PC-9 (cell line): ENCODE results near the gene ABCB1. TPM values are rescaled to one million over a fixed set of nuclear protein-coding genes. Genes with fewer than 3 reads are reported as not detected.

Experiments used
- BruUV-seq: library from RNA; stranded (reverse); fragments of 400-500 nt; replicated peaks from 2 replicates; lab custom pipeline; 2021; lab: Mats Ljungman, UMichigan
- CTCF ChIA-PET: fragments of 300-600 bp; sonication (Branson Sonifier 250); formaldehyde crosslinking; loops from one replicate; lab custom pipeline; 2022; ENCODE audit warnings: antibody characterized with exemption; lab: Charles Lee
- POLR2A ChIA-PET: fragments of 300-600 bp; sonication (Branson Sonifier 250); formaldehyde crosslinking; loops from one replicate; lab custom pipeline; 2022; ENCODE audit warnings: antibody characterized with exemption; ENCODE audit not compliant: unreplicated experiment; lab: Charles Lee
- DNase-seq, 2 experiments: peaks; one replicate each; pipeline versions ENCODE4 v3.0.0 to v3.0.0-alpha.2; 2015 to 2022; ENCODE audit warnings: mixed read lengths in 1 of 2
- H2AFZ ChIP-seq: fragments of 200-600 bp; sonication (generic); 2 replicates; pipeline ENCODE4 v1.8.1; 2017; ENCODE audit warnings: antibody characterized with exemption
- H3F3A ChIP-seq: fragments of 200-600 bp; sonication (generic); 2 replicates; pipeline ENCODE4 v1.8.1; 2017; ENCODE audit warnings: antibody characterized with exemption, mild to moderate bottlenecking, low read depth; ENCODE audit not compliant: insufficient read depth
- H3K27ac ChIP-seq: fragments of 200-600 bp; sonication (generic); 2 replicates; pipeline ENCODE4 v1.6.1; 2016; ENCODE audit warnings: mixed run types
- H3K27me3 ChIP-seq: fragments of 200-600 bp; sonication (generic); 2 replicates; pipeline ENCODE4 v1.6.1; 2016; ENCODE audit warnings: low read depth, mixed run types; ENCODE audit not compliant: insufficient read depth
- H3K36me3 ChIP-seq: fragments of 200-600 bp; sonication (generic); 2 replicates; pipeline ENCODE4 v1.6.1; 2016; ENCODE audit warnings: low read depth, mixed run types
- H3K4me1 ChIP-seq: fragments of 200-600 bp; sonication (generic); replicated peaks from 2 replicates; pipeline ENCODE4 v1.6.1; 2016; ENCODE audit warnings: mixed run types; ENCODE audit not compliant: insufficient read depth
- H3K4me2 ChIP-seq: fragments of 200-600 bp; sonication (generic); 2 replicates; pipeline ENCODE4 v1.6.1; 2017; ENCODE audit warnings: mixed run types
- H3K4me3 ChIP-seq: fragments of 200-600 bp; sonication (generic); 2 replicates; pipeline ENCODE4 v1.6.1; 2016; ENCODE audit warnings: mixed run types
- H3K79me2 ChIP-seq: fragments of 200-600 bp; sonication (generic); 2 replicates; pipeline ENCODE4 v1.6.1; 2017; ENCODE audit warnings: low read depth, mixed run types
- H3K9me2 ChIP-seq: fragments of 200-600 bp; sonication (generic); 2 replicates; pipeline ENCODE4 v1.8.1; 2017; ENCODE audit warnings: mild to moderate bottlenecking; ENCODE audit not compliant: insufficient read depth
- H3K9me3 ChIP-seq: fragments of 200-600 bp; sonication (generic); 2 replicates; pipeline ENCODE4 v1.8.1; 2016; ENCODE audit warnings: low read depth; ENCODE audit not compliant: insufficient read depth
- H4K20me1 ChIP-seq: fragments of 200-600 bp; sonication (generic); 2 replicates; pipeline ENCODE4 v1.8.1; 2017; ENCODE audit not compliant: insufficient read depth
- EZH2 ChIP-seq: fragments of 200-600 bp; sonication (generic); IDR thresholded peaks from 2 replicates; pipeline ENCODE4 v1.8.0; 2017; ENCODE audit warnings: antibody characterized with exemption, low read depth
- intact Hi-C: fragments of 100-400 bp; cut with micrococcal nuclease; formaldehyde crosslinking; loops from one replicate; pipeline ENCODE4 v1.10.0; 2022; ENCODE audit not compliant: unreplicated experiment
- total RNA-seq: library from RNA; stranded (reverse); gene quantifications from 2 replicates; pipeline ENCODE4 v1.2.3, GENCODE V29; 2021
- TF ChIP-seq, protein P1 (sequence below): fragments of 200-600 bp; sonication (generic); conservative IDR thresholded peaks from 2 replicates; pipeline ENCODE4 v1.6.1; 2017; ENCODE audit warnings: mixed run types, antibody characterized with exemption, mild to moderate bottlenecking, moderate library complexity

ABCB1 gene
- total RNA-seq, 1 experiment from 2014 or later: not detected

DNA sequence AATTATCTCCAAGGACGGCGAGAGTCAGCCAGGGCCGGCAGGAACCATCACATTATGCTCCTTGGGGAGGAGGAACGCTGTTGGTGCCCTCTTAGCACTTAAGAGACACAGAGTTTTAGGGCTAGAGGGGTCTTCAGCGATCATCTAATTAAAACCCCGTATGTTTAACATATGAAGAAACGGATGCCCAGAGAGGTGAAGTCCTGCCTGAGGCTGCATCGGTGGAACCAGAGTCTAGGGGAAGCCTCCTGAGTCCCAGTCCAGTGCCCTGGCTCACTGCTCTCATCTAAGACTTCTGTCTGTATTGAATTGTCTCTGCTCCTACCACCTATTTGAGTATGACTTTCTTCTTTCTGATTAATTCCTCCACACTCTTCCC, 124.5 kb downstream of the ABCB1 start:
- Histone ChIP-seq H3K4me3 (no peak overlapping the region), H3K27ac (no peak overlapping the region), H4K20me1 (no peaks in the 10 kb centered on the region), H3K79me2 (no peaks in the 10 kb centered on the region), H2AFZ (0 out of 2 replicates have a peak overlapping the region, but pooled peaks have one; percentile 25), H3K36me3 (no peaks in the 10 kb centered on the region), H3F3A (no peaks in the 10 kb centered on the region), H3K9me3 (no peaks in the 10 kb centered on the region), H3K27me3 (no peaks in the 10 kb centered on the region), H3K4me2 (no peak overlapping the region), H3K4me1 (no peaks in the 10 kb centered on the region), H3K9me2 (no peaks in the 10 kb centered on the region)
- ChIA-PET CTCF (no interaction called here), POLR2A (no interaction called here)
- no TSS peak for BruUV-seq
- intact Hi-C loops: no loop called here
- DNase-seq: no peak
- no peak for TF ChIP-seq EZH2
- TF ChIP-seq, protein P1, sequence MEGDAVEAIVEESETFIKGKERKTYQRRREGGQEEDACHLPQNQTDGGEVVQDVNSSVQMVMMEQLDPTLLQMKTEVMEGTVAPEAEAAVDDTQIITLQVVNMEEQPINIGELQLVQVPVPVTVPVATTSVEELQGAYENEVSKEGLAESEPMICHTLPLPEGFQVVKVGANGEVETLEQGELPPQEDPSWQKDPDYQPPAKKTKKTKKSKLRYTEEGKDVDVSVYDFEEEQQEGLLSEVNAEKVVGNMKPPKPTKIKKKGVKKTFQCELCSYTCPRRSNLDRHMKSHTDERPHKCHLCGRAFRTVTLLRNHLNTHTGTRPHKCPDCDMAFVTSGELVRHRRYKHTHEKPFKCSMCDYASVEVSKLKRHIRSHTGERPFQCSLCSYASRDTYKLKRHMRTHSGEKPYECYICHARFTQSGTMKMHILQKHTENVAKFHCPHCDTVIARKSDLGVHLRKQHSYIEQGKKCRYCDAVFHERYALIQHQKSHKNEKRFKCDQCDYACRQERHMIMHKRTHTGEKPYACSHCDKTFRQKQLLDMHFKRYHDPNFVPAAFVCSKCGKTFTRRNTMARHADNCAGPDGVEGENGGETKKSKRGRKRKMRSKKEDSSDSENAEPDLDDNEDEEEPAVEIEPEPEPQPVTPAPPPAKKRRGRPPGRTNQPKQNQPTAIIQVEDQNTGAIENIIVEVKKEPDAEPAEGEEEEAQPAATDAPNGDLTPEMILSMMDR: no peak

DNA sequence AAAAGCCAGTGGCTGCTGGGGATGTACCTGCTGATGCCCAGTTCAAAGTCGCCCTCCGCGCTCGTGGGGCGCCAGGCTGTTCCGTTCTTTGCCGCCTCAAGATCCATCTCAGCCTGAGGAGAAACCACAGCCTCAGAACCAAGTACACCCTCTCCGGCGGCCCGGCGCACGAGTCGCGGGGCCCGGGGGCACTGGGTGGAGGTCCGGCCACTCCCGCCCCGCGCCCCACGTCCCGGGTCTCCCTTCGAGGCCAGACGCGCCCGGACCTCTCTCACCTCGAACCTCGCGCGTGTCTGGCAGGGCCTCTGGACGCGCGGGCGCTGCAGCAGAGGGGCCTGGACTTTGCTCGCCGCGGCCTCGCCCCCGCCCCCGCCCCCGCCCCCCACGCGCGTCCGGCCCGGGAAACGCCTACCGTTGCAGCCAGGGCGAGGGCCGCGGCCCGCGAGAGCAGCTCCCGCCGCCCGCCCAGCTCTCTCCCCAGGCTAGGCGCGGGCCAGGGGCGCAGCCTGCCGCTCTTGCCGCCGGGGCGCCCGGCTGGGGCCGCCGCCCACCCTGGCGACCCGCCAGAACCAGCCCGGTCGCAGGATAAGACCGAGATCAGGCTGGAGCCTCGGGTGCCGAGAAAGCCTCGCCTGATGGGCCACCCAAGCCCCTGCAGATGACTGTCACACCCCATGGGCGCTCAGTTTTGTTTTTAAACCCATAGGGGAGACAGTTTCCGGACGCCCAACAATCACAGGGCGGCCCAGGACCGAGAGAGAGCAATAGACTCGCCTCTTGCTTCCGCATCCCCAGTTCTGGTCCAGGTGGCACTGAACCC, 125.1 kb downstream of the ABCB1 start, which contains the start of gene ABCB4:
Gene ABCB4, minus strand, starts transcription at position 322 of the 820 bp plus-strand sequence. Its CDS starts 215 bp downstream, at position 107.
- no TSS peak for BruUV-seq
- no peaks in the 10 kb centered on the region for H3K9me2 ChIP-seq
- POLR2A ChIA-PET: no interaction called here
- no peak within 1 kb of the TSS for H3K4me3 ChIP-seq
- no peaks in the 10 kb centered on the region for H3K9me3 ChIP-seq
- no peaks in the 10 kb centered on the region for H3K27me3 ChIP-seq
- H3K36me3 ChIP-seq: no peaks in the 10 kb centered on the region
- CTCF ChIA-PET: no interaction called here
- H3K79me2 ChIP-seq: no peaks in the 10 kb centered on the region
- intact Hi-C loops: no loop called here
- H2AFZ ChIP-seq: 0 out of 2 replicates have a peak within 1 kb of the TSS, but pooled peaks have one; percentile 25
- DNase-seq: no peak
- TF ChIP-seq, protein P1: no peak
- no peak for TF ChIP-seq EZH2
- H3K4me1 ChIP-seq: no peaks in the 10 kb centered on the region
- peak within 1 kb of the TSS; percentile 61 for H3K4me2 ChIP-seq
- no peak within 1 kb of the TSS for H3K27ac ChIP-seq
- H4K20me1 ChIP-seq: no peaks in the 10 kb centered on the region
- no peaks in the 10 kb centered on the region for H3F3A ChIP-seq

DNA sequence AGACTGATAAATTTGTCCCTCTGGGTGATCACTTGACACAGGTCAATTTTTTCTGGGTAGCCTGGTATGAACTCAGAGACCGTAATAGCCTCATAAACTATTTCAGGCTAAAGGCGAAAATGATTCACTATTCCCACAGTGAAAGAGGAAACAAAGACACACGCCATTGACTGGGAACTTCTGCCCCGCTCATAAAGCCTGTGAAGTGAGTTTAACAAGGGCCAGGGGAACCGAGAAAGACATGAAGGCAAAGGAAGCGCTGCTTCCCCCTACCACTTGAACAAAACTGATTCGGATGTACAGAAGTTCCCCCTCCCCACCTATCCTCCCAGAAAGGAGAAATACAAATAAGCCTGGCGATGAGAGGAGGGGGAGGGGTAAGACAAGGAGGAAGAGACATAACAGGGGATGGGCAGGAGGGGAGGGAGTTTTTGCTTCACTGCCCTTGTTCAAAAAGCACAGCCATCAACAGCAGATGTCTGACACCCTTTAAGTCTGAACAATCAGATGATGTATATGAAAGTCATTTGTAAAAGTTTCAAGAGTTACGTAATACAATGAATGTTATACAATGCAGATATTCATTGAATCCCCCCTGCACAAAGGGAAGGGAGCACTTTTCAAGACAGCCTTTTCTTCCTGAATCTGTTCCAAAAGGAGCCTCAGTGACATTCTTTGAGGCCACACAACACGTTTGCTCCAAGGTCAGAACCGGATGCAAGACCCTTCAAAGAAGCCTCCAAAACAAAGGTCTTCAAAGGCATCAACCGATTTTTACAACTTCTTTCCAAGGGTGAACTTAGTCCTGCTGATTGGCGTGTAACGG, 125.9 kb downstream of the ABCB1 start:
- peak overlapping the region; percentile 61 for H3K4me2 ChIP-seq
- POLR2A ChIA-PET: no interaction called here
- no peak overlapping the region for H3K27ac ChIP-seq
- peak in 1 of 2 experiments; percentile 46 for DNase-seq
- no peaks in the 10 kb centered on the region for H3K36me3 ChIP-seq
- BruUV-seq: no TSS peak
- H3F3A ChIP-seq: no peaks in the 10 kb centered on the region
- H4K20me1 ChIP-seq: no peaks in the 10 kb centered on the region
- H3K27me3 ChIP-seq: no peaks in the 10 kb centered on the region
- CTCF ChIA-PET: no interaction called here
- no peak for TF ChIP-seq EZH2
- TF ChIP-seq, protein P1: no peak
- intact Hi-C loops: no loop called here
- no peaks in the 10 kb centered on the region for H3K79me2 ChIP-seq
- no peaks in the 10 kb centered on the region for H3K9me3 ChIP-seq
- no peak overlapping the region for H2AFZ ChIP-seq
- no peak overlapping the region for H3K4me3 ChIP-seq
- H3K9me2 ChIP-seq: no peaks in the 10 kb centered on the region
- H3K4me1 ChIP-seq: no peaks in the 10 kb centered on the region
